Keratinocyte (primary cell): ENCODE results near the gene GASK1A. TPM values are rescaled to one million over a fixed set of nuclear protein-coding genes. Genes with fewer than 3 reads are reported as not detected.

Source experiments
- DNase-seq: peaks from one replicate; pipeline ENCODE4 v3.0.0-alpha.2; 2011; ENCODE audit warnings: low read depth, missing footprints, low spot score
- FAIRE-seq: peaks from 2 replicates; lab custom pipeline; 2011; peaks lifted over from hg19 to GRCh38; lab: Jason Lieb, UNC
- H2AFZ ChIP-seq: 2 replicates; pipeline ENCODE4 v1.6.0; 2012; ENCODE audit warnings: low read length, control low read depth, inconsistent platforms; ENCODE audit not compliant: control insufficient read depth
- H3K27ac ChIP-seq: 2 replicates; pipeline ENCODE4 v1.5.1; 2011; ENCODE audit warnings: low read length; ENCODE audit not compliant: control insufficient read depth, insufficient read depth
- H3K27me3 ChIP-seq: 3 replicates; pipeline ENCODE4 v1.6.0; 2011; ENCODE audit warnings: low read length; ENCODE audit not compliant: control insufficient read depth, insufficient read depth; ENCODE audit errors: extremely low read depth
- H3K36me3 ChIP-seq, 2 experiments: 2 replicates in 1 of 2; 3 replicates in 1 of 2; pipeline ENCODE4 v1.5.1; 2011; ENCODE audit warnings: low read length in 2 of 2, mild to moderate bottlenecking in 1 of 2; ENCODE audit not compliant: control insufficient read depth in 2 of 2, insufficient read depth in 2 of 2; ENCODE audit errors: extremely low read depth in 1 of 2
- H3K4me1 ChIP-seq: 3 replicates; pipeline ENCODE4 v1.5.1; 2011; ENCODE audit warnings: low read length; ENCODE audit not compliant: control insufficient read depth, insufficient read depth; ENCODE audit errors: extremely low read depth
- H3K4me2 ChIP-seq: 3 replicates; pipeline ENCODE4 v1.6.0; 2011; ENCODE audit warnings: low read depth, low read length; ENCODE audit not compliant: control insufficient read depth, insufficient read depth; ENCODE audit errors: extremely low read depth
- H3K4me3 ChIP-seq, 3 experiments: fragments of 200-600 bp in 1 of 3; sonication (generic) in 1 of 3; 2 replicates in 2 of 3; 3 replicates in 1 of 3; pipeline ENCODE4 v1.5.1; 2011 to 2016; ENCODE audit warnings: low read length in 3 of 3, mild to moderate bottlenecking in 3 of 3, control low read depth in 2 of 3, inconsistent platforms in 1 of 3, low read depth in 1 of 3, mixed read lengths in 1 of 3, mixed run types in 1 of 3, moderate library complexity in 1 of 3; ENCODE audit not compliant: control insufficient read depth in 2 of 3, insufficient read depth in 2 of 3; ENCODE audit errors: extremely low read depth in 1 of 3
- H3K79me2 ChIP-seq: 2 replicates; pipeline ENCODE4 v1.6.0; 2012; ENCODE audit warnings: low read length; ENCODE audit not compliant: control insufficient read depth, insufficient read depth
- H3K9ac ChIP-seq: 3 replicates; pipeline ENCODE4 v1.6.0; 2011; ENCODE audit warnings: low read length; ENCODE audit not compliant: control insufficient read depth, insufficient read depth; ENCODE audit errors: extremely low read depth
- H3K9me1 ChIP-seq: 3 replicates; pipeline ENCODE4 v1.6.0; 2011; ENCODE audit warnings: low read length; ENCODE audit not compliant: control insufficient read depth, insufficient read depth; ENCODE audit errors: extremely low read depth
- H3K9me3 ChIP-seq: 2 replicates; pipeline ENCODE4 v1.5.1; 2012; ENCODE audit warnings: low read depth, low read length; ENCODE audit not compliant: control insufficient read depth
- H4K20me1 ChIP-seq: 3 replicates; pipeline ENCODE4 v1.6.0; 2011; ENCODE audit warnings: low read length; ENCODE audit not compliant: control insufficient read depth, insufficient read depth; ENCODE audit errors: extremely low read depth
- EZH2 ChIP-seq: IDR thresholded peaks from one replicate; pipeline ENCODE4 v1.6.1; 2012; ENCODE audit warnings: inconsistent platforms, mild to moderate bottlenecking, low read length, moderate library complexity
- dilution Hi-C: fragments of 300-500 bp; cut with MboI; formaldehyde crosslinking; loops from one replicate; pipeline ENCODE4 v1.7.0; 2020; ENCODE audit warnings: low sequenced_read_pairs; ENCODE audit not compliant: extremely low pct_ligation_motif_present
- polyA plus RNA-seq, 5 experiments: library from polyadenylated mRNA; depleted of rRNA in 3 of 5; stranded (reverse) in 3 of 5; stranded (forward) in 1 of 5; unstranded in 1 of 5; fragments of >200 nt; gene quantifications; 1 replicate in 1 of 5; 2 replicates in 3 of 5; 3 replicates in 1 of 5; pipeline versions ENCODE4 v1.2.1 to v1.2.3, GENCODE V29; 2011 to 2012; ENCODE audit warnings: missing spikeins in 2 of 5, low read depth in 1 of 5, low replicate concordance in 1 of 5
- TF ChIP-seq, protein P1 (sequence below), 3 experiments: IDR thresholded peaks in 1 of 3; conservative IDR thresholded peaks in 1 of 3; optimal IDR thresholded peaks in 1 of 3; 2 replicates in 2 of 3; 3 replicates in 1 of 3; pipeline versions ENCODE3 to v1.5.1; 2011; ENCODE audit warnings: low read length in 3 of 3, mild to moderate bottlenecking in 3 of 3, moderate library complexity in 2 of 3, control low read depth in 1 of 3, inconsistent platforms in 1 of 3; ENCODE audit not compliant: insufficient read depth in 2 of 3; ENCODE audit errors: extremely low read depth in 1 of 3

Gene GASK1A
- polyA plus RNA-seq, 1 donor (not counting 4 experiments of a cell fraction or from before 2014, with no cell fraction given) = 0.30 TPM

DNA sequence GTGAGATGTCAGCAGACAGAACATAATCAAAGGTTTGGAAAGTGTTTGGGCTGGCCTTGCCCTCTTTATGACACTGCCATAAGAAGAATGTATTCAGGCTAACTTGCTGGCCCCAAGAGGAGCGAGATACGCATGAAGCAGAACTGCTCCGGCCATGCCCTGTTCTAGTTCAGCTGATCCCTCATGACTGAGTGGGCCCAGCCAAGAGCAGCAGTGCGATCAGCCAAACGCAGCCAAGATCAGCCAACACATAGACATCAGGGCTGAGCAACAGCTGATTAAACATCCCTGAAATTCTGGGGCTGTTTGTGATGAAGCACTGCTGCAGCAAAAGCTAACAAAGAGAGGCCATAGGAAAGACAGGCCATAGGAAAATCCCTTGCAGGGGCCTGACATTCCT lies 102.7 kb downstream of the GASK1A start:
- Histone ChIP-seq H4K20me1 (no peaks in the 10 kb centered on the region), H3K4me3 (no peak overlapping the region), H3K79me2 (no peaks in the 10 kb centered on the region), H3K4me1 (no peaks in the 10 kb centered on the region), H3K27ac (no peak overlapping the region), H3K9ac (no peak overlapping the region), H3K9me1 (no peaks in the 10 kb centered on the region), H3K4me2 (no peak overlapping the region), H3K36me3 (peaks cover 0 to 7% of the 10 kb centered on the region in 2 experiments), H3K27me3 (no peaks in the 10 kb centered on the region), H2AFZ (no peak overlapping the region), H3K9me3 (no peaks in the 10 kb centered on the region)
- FAIRE-seq (no peak), DNase-seq (no peak)
- TF ChIP-seq EZH2 = no peak
- TF ChIP-seq, protein P1, sequence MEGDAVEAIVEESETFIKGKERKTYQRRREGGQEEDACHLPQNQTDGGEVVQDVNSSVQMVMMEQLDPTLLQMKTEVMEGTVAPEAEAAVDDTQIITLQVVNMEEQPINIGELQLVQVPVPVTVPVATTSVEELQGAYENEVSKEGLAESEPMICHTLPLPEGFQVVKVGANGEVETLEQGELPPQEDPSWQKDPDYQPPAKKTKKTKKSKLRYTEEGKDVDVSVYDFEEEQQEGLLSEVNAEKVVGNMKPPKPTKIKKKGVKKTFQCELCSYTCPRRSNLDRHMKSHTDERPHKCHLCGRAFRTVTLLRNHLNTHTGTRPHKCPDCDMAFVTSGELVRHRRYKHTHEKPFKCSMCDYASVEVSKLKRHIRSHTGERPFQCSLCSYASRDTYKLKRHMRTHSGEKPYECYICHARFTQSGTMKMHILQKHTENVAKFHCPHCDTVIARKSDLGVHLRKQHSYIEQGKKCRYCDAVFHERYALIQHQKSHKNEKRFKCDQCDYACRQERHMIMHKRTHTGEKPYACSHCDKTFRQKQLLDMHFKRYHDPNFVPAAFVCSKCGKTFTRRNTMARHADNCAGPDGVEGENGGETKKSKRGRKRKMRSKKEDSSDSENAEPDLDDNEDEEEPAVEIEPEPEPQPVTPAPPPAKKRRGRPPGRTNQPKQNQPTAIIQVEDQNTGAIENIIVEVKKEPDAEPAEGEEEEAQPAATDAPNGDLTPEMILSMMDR (optimal IDR thresholded peaks at IDR 0.05 in 1 of 3, IDR thresholded peaks at IDR 0.05 in 1 of 3, conservative IDR thresholded peaks at IDR 0.05 in 1 of 3; ENCODE audit: extremely low read depth in 1 of 3, insufficient read depth in 2 of 3, low read length in 3 of 3) = no peak
- dilution Hi-C loops = no loop called here

DNA sequence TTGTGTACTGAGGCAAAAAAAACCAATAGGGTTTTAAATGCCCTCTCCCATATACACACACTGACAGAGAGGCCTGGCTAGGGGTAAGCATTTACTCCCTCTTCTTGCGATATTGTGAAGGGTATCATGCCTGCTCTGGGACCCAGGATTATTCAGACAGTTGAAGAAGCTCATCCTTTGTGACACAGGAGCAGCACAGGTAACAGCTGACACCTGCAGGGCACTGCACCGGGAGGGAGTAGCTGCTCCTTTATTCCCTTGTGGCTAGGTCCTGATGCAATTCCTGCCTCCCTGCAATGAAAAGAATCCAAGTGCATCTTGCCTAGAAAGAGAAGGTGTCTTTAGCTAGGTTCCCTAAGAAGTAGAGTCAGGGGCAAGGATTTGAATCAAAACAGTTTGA lies 103.3 kb downstream of the GASK1A start:
- Histone ChIP-seq H3K4me2 (no peak overlapping the region), H3K27ac (no peak overlapping the region), H3K4me3 (no peak overlapping the region), H3K27me3 (no peaks in the 10 kb centered on the region), H4K20me1 (no peaks in the 10 kb centered on the region), H3K9ac (no peak overlapping the region), H3K79me2 (no peaks in the 10 kb centered on the region), H2AFZ (no peak overlapping the region), H3K36me3 (peaks cover 0 to 7% of the 10 kb centered on the region in 2 experiments), H3K9me1 (no peaks in the 10 kb centered on the region), H3K9me3 (no peaks in the 10 kb centered on the region), H3K4me1 (no peaks in the 10 kb centered on the region)
- DNase-seq (no peak), FAIRE-seq (no peak)
- TF ChIP-seq EZH2 = no peak
- dilution Hi-C loops = no loop called here

DNA sequence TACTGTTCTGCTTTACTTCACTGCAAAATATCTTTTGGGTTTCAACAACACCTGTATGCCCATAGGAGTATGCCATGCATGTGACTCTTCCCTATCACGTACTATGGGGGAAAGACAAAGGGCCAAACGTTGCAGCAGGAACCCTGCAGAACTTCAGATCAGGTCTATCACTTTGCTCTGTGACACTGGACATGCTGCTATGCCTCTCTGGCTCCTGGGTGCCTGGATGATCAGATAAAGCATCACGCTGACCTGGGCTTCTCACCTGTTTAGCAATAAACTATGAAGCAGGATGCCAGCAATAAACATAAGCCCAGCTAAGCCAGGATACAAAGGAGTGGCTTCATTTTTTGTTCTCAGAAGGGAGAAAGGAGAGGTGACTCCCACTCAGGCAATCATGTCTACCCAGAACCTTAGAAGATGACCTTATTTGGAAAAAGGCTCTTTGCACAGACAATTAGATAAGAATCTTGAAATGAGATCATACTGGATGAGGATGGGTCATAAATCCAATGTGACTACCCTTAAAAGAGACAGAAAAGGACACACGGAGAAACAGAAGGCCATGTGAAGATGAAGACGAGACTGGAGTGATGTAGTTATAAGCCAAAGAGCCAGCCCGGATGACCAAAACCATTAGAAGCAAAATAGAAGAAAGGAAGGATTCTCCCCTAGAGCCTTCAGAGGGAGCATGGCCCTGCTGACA lies 107.5 kb downstream of the GASK1A start:
- Histone ChIP-seq H3K27ac (no peak overlapping the region), H3K36me3 (no peaks in the 10 kb centered on the region), H3K79me2 (no peaks in the 10 kb centered on the region), H3K9me1 (no peaks in the 10 kb centered on the region), H2AFZ (no peak overlapping the region), H3K4me1 (no peaks in the 10 kb centered on the region), H3K9ac (no peak overlapping the region), H3K27me3 (no peaks in the 10 kb centered on the region), H4K20me1 (no peaks in the 10 kb centered on the region), H3K4me3 (no peak overlapping the region), H3K4me2 (no peak overlapping the region), H3K9me3 (no peaks in the 10 kb centered on the region)
- DNase-seq (no peak), FAIRE-seq (no peak)
- dilution Hi-C loops = no loop called here
- TF ChIP-seq EZH2 = no peak
- TF ChIP-seq, protein P1 (optimal IDR thresholded peaks at IDR 0.05 in 1 of 3, IDR thresholded peaks at IDR 0.05 in 1 of 3, conservative IDR thresholded peaks at IDR 0.05 in 1 of 3; ENCODE audit: extremely low read depth in 1 of 3, insufficient read depth in 2 of 3, low read length in 3 of 3) = no peak
